ENCODE results near the gene DCXR.

DNA sequence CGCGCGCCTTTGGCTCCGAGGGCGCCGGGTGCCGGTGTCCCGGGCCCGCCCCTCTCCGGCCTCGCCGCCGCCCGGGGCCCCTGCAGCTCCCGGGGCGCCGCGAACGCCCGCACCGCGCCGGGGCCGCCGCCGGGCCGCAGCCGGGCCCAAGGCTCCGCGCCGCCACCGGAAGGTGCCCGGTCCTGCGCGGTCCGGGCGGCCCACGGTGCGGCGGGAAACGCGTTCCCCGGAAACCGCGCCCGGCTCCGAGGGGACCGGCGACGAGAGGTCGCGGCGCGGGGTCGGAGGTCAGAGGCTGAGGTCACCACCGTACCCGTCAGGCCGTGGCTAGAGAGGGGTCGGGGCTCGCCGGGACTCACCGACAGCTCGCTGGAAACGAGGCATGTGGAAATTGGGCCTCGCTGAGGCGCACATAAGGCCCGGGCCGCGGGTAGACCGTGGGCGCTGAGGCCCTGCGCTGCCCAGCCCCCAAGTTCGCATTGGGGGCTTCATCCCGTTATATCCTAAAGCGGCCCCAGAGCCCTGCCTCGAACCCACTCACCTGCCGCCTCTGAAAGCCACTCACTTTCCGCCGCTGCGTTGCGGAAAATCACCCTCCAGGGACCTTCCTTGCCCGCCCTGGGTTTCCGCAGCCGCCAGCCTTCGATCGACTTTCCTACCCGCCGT is 28.3 kb upstream of the DCXR start, which contains the start of gene DUS1L:
- TF ChIP-seq CTCF (IDR thresholded peaks at IDR 0.05; ENCODE audit: low read depth, low read length) (no peak), POLR2A (IDR thresholded peaks at IDR 0.05; ENCODE audit: extremely low read depth, insufficient read length) (peak; percentile 40), MAX (IDR thresholded peaks at IDR 0.05; ENCODE audit: low read depth, low read length) (peak; percentile 32; the same call in 1 of the 2 replicates)
